Stimulated activated CD8-positive, alpha-beta memory T cell treated with anti-CD3 and anti-CD28 coated beads, Interleukin-12 subunit alpha, Interleukin-12 subunit beta, amount 100 ng/mL, for 24 hours (primary cell): Measurements from ENCODE around the gene C16orf89.

Experiments used
- DNase-seq: peaks from one replicate; pipeline ENCODE4 v3.0.0-alpha.2; 2020; ENCODE audit errors: extremely low read depth

Gene C16orf89

DNA sequence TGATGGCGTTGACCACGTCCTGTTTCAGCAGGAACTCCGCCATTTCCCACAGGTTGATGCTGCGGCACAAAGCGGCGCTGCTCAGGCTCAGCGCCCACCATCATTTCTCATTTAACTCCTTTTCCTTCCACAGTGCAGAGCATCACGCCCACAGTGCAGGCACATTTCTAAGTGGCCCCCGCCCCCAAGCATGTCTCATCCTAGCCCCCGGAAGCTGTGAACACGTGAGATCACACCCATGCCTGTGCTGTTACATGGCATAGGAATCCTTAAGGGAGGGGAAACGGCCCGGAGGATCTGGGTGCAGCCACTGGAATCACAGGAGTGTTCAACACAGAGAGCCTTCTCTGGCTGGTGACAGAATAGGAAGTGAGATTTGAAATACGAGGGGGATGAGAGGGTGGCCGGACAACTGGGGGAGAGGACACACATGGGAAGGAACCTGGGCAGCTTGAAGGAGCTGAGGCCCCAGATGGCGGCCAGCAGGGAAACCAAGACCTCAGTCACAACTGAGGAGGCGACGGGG lies 36.7 kb downstream of the C16orf89 start:
- no peak for DNase-seq

DNA sequence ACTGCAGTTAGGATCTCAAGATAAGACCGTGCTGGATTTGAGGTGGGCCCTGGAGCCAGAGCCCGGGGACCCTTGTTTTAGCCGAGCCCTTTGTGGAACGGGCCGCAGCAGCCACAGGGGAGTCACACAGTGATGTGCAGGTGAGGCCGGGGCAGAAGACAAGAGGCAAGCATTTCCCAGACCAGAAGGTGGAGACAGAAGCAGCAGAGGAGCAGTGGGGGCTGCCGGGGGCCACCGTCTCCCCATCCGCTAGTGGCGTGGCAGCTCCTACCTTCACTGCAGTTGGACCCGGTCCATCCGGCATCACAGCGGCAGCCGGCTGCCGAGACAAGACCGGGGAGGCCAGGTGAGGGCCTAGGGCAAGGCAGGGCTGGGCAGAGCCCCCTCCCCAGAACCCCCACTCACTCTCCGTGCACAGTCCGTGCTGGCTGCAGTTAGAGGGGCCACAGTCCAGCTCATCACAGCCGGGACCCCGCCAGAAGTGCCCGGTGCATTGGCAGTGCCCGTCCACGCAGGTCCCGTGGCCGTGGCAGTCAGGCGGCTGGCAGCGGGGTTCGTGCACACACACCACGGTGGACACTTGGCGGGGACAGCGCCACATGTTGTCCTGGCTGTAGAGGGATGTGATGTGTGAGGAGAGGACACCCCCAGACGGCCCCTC lies 38.1 kb downstream of the C16orf89 start:
- no peak for DNase-seq

DNA sequence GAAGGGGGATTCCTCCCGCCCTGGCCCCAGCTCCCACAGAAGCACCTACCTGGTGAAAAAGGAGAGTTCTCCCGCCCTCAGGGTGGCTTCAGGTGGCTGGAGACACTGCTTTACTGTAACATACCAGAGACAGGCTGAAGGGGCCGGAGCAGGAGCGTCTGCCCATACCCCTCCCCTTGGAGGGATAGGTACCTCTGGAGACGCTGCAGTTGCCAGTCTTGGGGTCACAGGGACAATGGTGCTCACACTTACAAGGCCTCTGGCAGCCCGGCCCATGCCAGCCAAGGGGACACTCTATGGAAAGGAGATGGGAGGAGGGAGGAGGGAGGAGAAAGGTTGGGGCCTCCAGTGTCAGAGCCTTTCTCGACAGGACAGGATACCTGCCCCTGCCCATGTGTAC lies 38.7 kb downstream of the C16orf89 start:
- no peak for DNase-seq

GRCh38 chr16:5026664-5027063 lies 39.1 kb downstream of the C16orf89 start:
- no peak for DNase-seq

DNA sequence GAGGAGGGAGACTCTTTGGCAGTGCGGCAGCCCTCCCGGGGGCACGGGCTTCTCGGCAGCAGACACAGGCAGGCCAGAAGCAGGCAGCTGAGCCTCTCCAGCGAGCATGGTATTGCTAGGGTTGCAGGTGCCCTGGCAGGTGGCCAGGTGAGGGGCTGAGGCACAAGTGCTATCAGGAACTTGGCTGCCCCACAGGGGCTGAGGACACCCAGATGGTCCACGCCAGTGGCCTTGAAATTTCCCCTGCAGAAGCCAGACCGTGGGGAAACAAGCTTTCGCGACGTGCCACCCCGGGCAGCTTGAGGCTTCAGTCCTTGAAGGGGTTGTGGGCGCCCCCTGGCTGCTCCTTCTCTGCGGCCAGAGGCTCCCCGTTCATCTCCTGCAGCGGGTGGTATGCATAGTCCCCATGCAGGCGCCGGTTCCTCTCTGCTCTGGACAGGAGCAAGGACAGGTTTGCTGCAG lies 40.6 kb downstream of the C16orf89 start:
- DNase-seq, result no peak

DNA sequence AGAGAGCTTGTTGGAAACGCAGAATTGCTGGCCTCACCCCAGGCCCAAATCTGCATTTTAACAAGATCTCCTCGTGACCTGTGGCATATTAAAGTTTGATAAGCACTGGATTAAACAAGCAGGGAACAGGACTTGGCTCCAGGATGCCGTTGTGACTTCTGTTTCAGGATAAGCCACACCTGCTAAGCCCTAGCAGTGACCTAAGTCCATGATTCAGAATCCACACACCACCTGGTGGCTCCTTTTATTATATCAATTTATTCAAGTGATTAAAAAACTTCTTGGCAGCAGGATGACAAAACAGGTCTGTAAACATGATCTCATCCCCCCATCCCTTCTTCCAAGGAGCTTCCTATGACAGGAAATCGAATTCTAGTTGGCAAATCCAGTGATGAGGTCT lies 41.1 kb downstream of the C16orf89 start:
- no peak for DNase-seq

DNA sequence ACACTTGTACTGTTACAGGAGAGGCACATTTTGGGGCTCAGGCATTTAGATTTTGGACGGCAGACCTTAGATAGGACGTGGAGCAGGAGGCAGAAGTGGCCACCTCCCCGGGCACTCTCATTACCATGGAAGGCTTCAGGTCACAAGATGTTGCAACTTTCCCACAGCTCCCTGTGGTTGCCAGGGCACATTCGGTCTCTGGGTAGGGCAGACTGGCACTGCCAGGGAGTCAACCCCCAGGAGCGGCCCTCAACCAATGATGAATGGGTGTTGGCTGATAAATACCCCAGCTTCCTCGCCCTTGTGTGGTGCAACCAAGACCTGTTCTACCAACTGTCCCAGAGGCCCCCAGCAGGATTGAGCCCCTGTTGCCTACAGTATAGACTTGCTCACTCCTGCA lies 43.2 kb downstream of the C16orf89 start:
- DNase-seq, result no peak

DNA sequence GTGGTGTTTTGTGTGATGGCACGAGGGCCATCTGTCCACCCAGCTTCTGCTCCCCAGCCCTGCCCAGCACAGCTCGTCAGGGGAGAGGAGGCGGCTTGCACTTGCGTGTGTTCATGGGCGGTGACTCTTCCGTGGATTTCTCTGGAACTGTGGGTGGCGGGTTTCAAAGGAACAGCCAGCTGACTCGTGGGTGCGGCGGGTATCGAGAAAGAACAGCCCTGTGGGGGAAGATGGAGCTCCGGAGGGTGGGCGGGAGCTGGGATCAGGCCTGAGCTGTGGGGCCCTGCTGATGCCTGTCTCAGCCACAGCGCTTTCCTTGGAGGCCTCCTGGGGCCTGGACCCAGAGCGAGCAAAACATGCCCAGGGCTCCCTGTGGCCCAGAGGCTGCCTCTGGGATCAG lies 45.2 kb downstream of the C16orf89 start:
- DNase-seq, result no peak

DNA sequence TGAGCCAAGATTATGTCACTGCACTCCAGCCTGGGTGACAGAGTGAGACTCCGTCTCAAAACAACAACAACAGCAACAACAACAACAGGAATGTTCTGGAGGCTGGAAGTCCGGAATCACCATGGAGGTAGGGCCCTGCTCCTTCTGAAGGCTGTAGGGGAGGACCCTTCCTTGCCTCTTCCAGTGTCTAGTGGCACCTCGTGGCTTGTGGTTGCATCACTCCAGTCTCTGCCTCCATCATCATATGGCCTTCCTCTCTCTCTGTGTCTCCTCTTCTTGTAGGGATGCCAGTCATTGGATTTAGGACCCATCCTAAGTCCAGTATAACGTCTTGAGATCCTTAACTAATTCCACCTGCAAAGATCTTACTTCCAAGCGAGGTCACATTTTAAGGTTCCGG lies 46.0 kb downstream of the C16orf89 start:
- DNase-seq, result no peak

GRCh38 chr16:5018793-5019192 lies 47.0 kb downstream of the C16orf89 start:
- DNase-seq, result no peak

DNA sequence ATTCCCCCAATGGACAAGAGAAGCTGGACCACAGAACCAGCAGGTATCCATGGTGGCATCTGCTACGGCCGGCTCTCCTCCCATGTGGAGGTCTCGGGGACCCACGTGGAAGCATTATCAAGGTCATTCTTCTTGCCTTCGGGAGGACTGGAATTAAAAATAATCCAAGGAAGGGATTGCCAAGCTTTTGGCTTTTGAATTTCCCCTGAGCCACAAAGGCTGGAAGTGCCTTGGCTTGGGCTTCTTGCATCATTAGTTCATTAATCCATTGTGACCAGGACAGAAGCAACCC lies 48.1 kb downstream of the C16orf89 start:
- no peak for DNase-seq

DNA sequence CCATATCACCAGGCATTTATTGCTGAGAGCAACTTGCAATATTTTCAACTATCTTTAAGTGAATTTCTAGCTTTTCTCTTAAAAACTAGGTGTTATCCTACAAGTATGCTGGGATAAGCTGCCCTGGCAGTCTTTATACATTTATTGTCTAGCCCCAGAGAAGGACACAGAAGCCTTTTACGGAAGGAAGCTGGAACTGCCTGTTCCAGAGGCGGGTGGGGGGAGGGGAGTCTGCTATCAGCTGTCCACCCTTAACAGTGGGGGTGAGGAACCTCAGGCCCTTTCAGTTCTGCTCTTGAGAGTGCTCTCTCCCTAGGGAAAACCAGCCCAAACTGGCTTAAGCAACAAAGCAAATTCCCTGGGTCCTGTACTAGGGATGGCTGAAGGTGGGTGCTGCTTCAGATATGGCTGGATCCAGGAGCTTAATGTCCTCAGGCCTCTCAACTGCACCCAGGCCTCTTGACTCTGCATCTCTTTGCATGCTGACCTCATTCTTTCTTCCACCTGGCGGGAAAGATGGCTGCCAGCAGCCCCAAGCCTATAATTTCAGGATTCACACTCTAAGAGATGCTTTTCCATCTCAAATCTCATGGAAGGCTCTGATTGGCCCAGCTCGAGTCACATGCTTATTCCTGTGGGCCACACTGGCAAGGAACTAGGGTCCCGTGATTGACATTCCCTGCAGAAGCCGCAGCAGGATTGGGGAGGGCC lies 48.6 kb downstream of the C16orf89 start:
- DNase-seq, result no peak

DNA sequence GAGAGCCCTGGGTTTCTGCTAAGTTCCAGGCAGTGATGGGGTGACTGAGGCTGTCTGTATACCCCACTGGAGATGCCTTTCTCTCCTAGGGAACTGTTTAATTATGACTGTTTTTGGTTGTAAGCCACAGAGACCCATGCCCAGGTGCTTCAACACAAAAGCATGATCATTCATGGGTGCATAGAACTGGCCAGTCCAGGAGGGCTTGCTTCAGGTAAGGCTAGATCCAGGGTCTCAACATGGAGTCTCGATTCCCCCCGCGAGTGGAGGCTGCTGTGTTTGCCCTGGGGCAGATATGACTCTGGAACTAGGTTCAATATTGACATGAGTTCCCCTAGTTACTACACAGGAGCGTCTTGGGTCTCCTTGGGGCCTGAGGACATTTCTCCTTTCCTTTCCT lies 49.9 kb downstream of the C16orf89 start:
- no peak for DNase-seq

DNA sequence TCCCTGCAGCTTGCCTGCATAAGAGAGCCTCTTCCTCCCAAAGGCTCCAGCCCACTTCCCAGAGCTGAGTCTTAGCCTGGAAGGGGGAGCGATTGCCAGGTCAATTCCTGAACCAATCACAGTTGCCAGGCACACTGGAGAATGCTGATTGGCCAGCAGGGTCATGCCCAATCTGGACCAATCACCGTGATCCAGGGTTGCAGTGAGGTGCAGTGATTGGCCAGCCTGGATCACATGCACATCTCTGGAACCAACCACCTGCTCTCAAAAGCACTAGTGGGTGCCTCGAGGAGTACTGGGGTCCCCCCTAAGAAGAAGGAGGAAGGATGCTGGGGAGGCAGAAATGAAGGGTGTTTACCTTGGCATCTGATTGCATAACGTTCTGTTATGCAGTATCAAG lies 50.4 kb downstream of the C16orf89 start:
- DNase-seq, result no peak

GRCh38 chr16:5012887-5013286 lies 52.9 kb downstream of the C16orf89 start:
- no peak for DNase-seq

DNA sequence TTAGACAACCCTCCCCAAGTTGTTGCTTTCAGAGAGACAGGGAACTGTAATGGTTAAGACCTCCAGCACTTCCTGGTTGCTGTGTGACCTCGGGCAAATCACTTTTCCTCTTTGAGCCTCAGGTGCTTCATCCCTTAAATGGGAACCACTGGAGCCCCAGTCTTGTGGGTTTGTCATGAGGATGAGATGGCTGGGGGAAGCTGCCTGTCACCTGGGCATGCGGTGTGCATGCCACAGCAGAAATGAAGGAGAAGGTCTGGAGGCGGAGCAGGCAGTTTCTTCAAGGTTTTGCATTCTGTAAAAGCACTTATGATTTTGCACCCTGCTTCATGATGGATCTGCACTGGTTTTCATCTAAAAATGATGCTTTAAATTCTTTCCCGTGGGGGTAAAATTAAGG lies 54.1 kb downstream of the C16orf89 start:
- no peak for DNase-seq

DNA sequence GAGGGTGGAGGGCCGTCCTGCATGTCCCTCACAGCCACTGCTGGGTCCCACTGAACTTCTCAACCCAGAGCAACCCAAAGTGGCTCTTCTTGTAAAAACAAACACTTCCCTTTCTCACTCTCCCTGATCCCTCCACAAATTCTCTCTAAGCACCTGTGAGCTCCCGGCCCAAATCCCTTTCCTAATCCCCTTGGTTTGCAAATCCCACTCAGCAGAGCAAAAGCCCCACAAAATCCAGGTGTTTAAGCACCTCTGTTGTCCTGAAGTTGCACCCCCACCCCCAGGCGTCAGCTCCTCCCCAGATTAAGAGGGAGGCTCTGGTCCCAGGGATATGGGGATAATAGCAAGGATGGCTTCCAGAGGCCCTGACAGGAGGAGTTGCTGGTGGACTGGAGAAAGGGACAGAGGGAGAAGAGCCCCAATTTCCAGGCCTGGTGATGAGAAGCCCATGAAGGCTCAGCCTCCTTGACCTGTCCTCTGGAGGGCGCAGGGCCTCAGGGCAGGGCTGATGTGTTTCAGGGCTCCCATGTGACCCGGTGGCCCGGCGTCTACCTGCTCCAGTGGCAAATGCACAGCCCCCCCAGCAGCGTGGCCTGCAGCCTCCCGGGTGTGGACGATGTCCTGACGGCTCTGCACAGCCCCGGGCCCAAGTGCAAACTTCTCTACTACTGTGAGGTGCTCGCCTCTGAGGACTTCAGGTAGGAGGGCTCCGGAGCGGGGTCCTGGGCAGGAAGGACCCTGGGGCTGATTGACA lies 55.0 kb downstream of the C16orf89 start:
- no peak for DNase-seq

- DNase-seq, result no peak
Observed at GRCh38 chr16:5008311-5008731, 57.4 kb downstream of the C16orf89 start.

DNA sequence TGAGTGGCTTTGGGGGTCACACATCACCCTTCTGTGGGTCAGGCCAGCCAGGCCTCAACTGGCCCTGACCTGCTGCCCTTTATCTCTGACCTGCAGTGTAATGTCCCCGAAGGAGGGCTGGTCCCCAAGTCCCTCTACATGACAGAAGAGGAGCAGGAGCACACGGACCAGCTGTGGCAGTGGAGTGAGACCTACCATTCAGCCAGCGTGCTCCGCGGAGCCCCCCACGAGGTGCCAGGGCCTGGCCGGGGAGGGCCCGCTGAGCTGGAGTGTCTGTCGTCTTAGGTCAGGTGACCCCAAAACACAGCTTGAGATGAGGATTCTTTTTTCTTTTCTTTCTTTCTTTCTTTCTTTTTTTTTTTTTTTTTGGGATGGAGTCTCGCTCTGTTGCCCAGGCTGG lies 58.5 kb downstream of the C16orf89 start:
- DNase-seq, result no peak

GRCh38 chr16:5006348-5007193 lies 59.2 kb downstream of the C16orf89 start:
- DNase-seq, result no peak

DNA sequence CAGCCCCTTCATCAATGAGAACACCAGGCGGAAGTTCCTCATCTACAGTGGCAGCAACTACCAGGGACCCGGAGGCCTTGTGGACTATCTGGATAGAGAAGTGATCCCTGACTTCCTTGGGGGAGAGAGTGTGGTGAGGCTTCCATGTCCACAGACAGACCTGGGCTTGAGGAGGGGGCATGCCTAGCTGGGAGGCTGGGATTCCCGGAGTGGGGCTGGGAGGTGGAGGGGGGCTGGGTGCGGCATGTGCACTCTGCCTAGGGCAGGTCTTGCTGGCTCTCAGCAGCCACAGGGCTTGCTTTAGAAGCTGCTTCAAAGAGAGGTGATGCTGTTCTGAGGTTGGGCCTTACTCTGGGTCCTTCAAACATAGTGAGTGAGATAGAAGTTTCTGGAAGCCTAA lies 59.8 kb downstream of the C16orf89 start:
- no peak for DNase-seq

- no peak for DNase-seq
Observed at GRCh38 chr16:5004311-5004710, 61.4 kb downstream of the C16orf89 start.
